Measurements from ENCODE around the gene XRCC6.

DNA sequence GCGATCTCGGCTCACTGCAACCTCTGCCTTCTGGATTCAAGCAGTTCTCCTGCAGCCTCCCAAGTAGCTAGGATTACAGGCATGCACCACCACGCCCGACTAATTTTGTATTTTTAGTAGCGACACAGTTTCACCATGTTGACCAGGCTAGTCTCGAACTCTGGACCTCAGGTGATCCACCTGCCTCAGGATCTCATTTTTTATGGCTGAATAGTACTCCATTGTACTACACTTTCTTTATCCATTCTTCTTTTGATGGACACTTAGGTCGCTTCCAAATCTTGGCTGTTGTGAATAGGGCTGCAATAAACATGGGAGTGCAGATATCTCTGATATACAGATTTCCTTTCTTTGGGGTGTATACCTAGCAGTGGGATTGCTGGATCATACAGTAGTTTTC is 20.8 kb downstream of the XRCC6 start:
- TF ChIP-seq CTCF (CRISPR knock-in tag; IDR thresholded peaks at IDR 0.05): no peak
- TF ChIP-seq ZNF550 (CRISPR knock-in tag; IDR thresholded peaks at IDR 0.05; ENCODE audit: borderline replicate concordance): no peak
- TF ChIP-seq ZNF124 (CRISPR knock-in tag; IDR thresholded peaks at IDR 0.05): no peak
- no peak for TF ChIP-seq CBX2 (IDR thresholded peaks at IDR 0.05; ENCODE audit: low read depth, low read length)
- TF ChIP-seq CBX2 (CRISPR knock-in tag; IDR thresholded peaks at IDR 0.05; ENCODE audit: low read depth): no peak
- TF ChIP-seq ZBTB49 (CRISPR knock-in tag; IDR thresholded peaks at IDR 0.05; ENCODE audit: borderline replicate concordance): no peak
- TF ChIP-seq, protein P1, sequence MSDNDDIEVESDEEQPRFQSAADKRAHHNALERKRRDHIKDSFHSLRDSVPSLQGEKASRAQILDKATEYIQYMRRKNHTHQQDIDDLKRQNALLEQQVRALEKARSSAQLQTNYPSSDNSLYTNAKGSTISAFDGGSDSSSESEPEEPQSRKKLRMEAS (IDR thresholded peaks at IDR 0.05): no peak
- TF ChIP-seq ADNP (CRISPR knock-in tag; IDR thresholded peaks at IDR 0.05): no peak
- TF ChIP-seq POLR2A (IDR thresholded peaks at IDR 0.05; ENCODE audit: insufficient read depth in 1 of 2, low read depth in 2 of 2, low read length in 2 of 2): no peak
- no peak for TF ChIP-seq MAFK (conservative IDR thresholded peaks at IDR 0.05 in 1 of 2, IDR thresholded peaks at IDR 0.05 in 1 of 2; ENCODE audit: low read length in 2 of 2)
- TF ChIP-seq EHMT2 (IDR thresholded peaks at IDR 0.05; ENCODE audit: borderline replicate concordance, low read depth, low read length): no peak
- TF ChIP-seq FOSL2 (CRISPR knock-in tag; IDR thresholded peaks at IDR 0.05): no peak
